ENCODE data around the gene TRAK2. TPM values are rescaled to one million over a fixed set of nuclear protein-coding genes. Genes with fewer than 3 reads are reported as not detected.

Gene TRAK2
- total RNA-seq, 1 donor from 2014 or later = 25.8 TPM

GRCh38 chr2:201366146-201366545, 85.1 kb downstream of the TRAK2 start:
- no peak for DNase-seq (ENCODE audit: extremely low spot score in 2 of 2)
- Histone ChIP-seq H3K9me3 (no peaks in the 10 kb centered on the region), H3K4me1 (no peaks in the 10 kb centered on the region), H3K27ac (no peak overlapping the region), H3K27me3 (no peaks in the 10 kb centered on the region), H3K4me3 (no peak overlapping the region), H3K36me3 (no peaks in the 10 kb centered on the region)
- no peak for TF ChIP-seq POLR2AphosphoS5 (IDR thresholded peaks at IDR 0.05; ENCODE audit: insufficient read depth in 1 of 2, low read depth in 1 of 2)
- intact Hi-C loops (cut with DNase I) = loop anchor here (10.0 kb wide), 1 partner anchor 131 kb away; no protein-coding TSS in a partner anchor

GRCh38 chr2:201363857-201364560, 87.2 kb downstream of the TRAK2 start:
- intact Hi-C loops (cut with DNase I) = loop anchor here (10.0 kb wide), 1 partner anchor 129 kb away; no protein-coding TSS in a partner anchor
- Histone ChIP-seq H3K4me1 (no peaks in the 10 kb centered on the region), H3K4me3 (no peak overlapping the region), H3K36me3 (no peaks in the 10 kb centered on the region), H3K9me3 (no peaks in the 10 kb centered on the region), H3K27me3 (no peaks in the 10 kb centered on the region), H3K27ac (no peak overlapping the region)
- DNase-seq (ENCODE audit: extremely low spot score in 2 of 2) = no peak
- TF ChIP-seq POLR2AphosphoS5 (IDR thresholded peaks at IDR 0.05; ENCODE audit: insufficient read depth in 1 of 2, low read depth in 1 of 2) (no peak), CTCF (IDR thresholded peaks at IDR 0.05) (peak; percentile 26 to 59 (median 35))

- TF ChIP-seq POLR2A (IDR thresholded peaks at IDR 0.05) (no peak), POLR2AphosphoS5 (IDR thresholded peaks at IDR 0.05; ENCODE audit: insufficient read depth in 1 of 2, low read depth in 1 of 2) (no peak), CTCF (IDR thresholded peaks at IDR 0.05) (no peak)
- Histone ChIP-seq H3K4me3 (no peak overlapping the region), H3K4me1 (no peaks in the 10 kb centered on the region), H3K36me3 (no peaks in the 10 kb centered on the region), H3K27me3 (no peaks in the 10 kb centered on the region), H3K9me3 (no peaks in the 10 kb centered on the region), H3K27ac (no peak overlapping the region)
- intact Hi-C loops (cut with DNase I) = loop anchor here (10.0 kb wide), 1 partner anchor 128 kb away; no protein-coding TSS in a partner anchor
- DNase-seq (ENCODE audit: extremely low spot score in 2 of 2) = no peak
Measured at GRCh38 chr2:201362396-201362795, 88.9 kb downstream of the TRAK2 start.

GRCh38 chr2:201361078-201361733, 90.1 kb downstream of the TRAK2 start:
- H3K4me3 ChIP-seq = no peak overlapping the region
- no peak overlapping the region for H3K27ac ChIP-seq
- no peaks in the 10 kb centered on the region for H3K27me3 ChIP-seq
- no peak for DNase-seq (ENCODE audit: extremely low spot score in 2 of 2)
- TF ChIP-seq POLR2A (IDR thresholded peaks at IDR 0.05) = no peak
- TF ChIP-seq CTCF (IDR thresholded peaks at IDR 0.05) = no peak
- no peaks in the 10 kb centered on the region for H3K36me3 ChIP-seq
- intact Hi-C loops (cut with DNase I) = loop anchor here (10.0 kb wide), 1 partner anchor 126 kb away; no protein-coding TSS in a partner anchor
- no peaks in the 10 kb centered on the region for H3K4me1 ChIP-seq
- no peaks in the 10 kb centered on the region for H3K9me3 ChIP-seq

- TF ChIP-seq POLR2AphosphoS5 (IDR thresholded peaks at IDR 0.05; ENCODE audit: insufficient read depth in 1 of 2, low read depth in 1 of 2) = no peak
- no peak for TF ChIP-seq POLR2A (IDR thresholded peaks at IDR 0.05)
- TF ChIP-seq CTCF (IDR thresholded peaks at IDR 0.05) = no peak
- Histone ChIP-seq H3K9me3 (no peaks in the 10 kb centered on the region), H3K36me3 (no peaks in the 10 kb centered on the region), H3K27me3 (no peaks in the 10 kb centered on the region), H3K27ac (no peak overlapping the region), H3K4me1 (no peaks in the 10 kb centered on the region), H3K4me3 (no peak overlapping the region)
- intact Hi-C loops (cut with DNase I) = loop anchor here (10.0 kb wide), 1 partner anchor 125 kb away; no protein-coding TSS in a partner anchor
- DNase-seq (ENCODE audit: extremely low spot score in 2 of 2) = no peak
Measured at GRCh38 chr2:201360256-201360655, 91.0 kb downstream of the TRAK2 start.

All from vagina (tissue), 2 donors.